ENCODE data around the gene CLDN16.

CLDN16 gene

GRCh38 chr3:190426806-190427507, 39.0 kb downstream of the CLDN16 start:
- no peak overlapping the region for H3K27ac ChIP-seq (ENCODE audit: low read depth, low read length)
- no peaks in the 10 kb centered on the region for H3K36me3 ChIP-seq (ENCODE audit: control insufficient read depth, insufficient read depth, low read length)
- H3K4me1 ChIP-seq (ENCODE audit: control insufficient read depth, insufficient read depth, low read length): no peaks in the 10 kb centered on the region
- no peak overlapping the region for H3K4me3 ChIP-seq (ENCODE audit: low read length)
- H3K9ac ChIP-seq (ENCODE audit: low read length): no peak overlapping the region
- H3K27me3 ChIP-seq (ENCODE audit: control insufficient read depth, insufficient read depth, low read length): no peaks in the 10 kb centered on the region

DNA sequence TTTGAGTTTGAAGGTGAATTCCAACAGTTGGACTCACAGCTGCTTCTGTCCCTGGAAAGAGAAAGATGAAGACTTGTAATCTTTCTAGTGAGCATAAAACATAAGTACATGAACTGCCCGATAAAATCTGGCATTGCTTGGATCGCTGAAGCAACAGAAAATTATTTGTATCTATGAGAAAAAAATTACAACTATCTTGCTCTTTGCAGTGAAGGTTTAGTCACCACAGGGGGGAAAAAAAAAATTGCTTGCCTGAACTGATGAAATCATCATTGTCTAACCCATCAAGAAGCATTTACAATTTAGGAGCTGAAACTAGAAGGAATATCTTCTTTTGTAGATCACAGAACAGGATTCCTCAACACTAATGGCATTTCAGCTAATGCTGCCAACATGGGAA, 41.7 kb downstream of the CLDN16 start:
- no peak overlapping the region for H3K9ac ChIP-seq (ENCODE audit: low read length)
- H3K36me3 ChIP-seq (ENCODE audit: control insufficient read depth, insufficient read depth, low read length): no peaks in the 10 kb centered on the region
- H3K4me3 ChIP-seq (ENCODE audit: low read length): no peak overlapping the region

GRCh38 chr3:190430906-190431305, 42.9 kb downstream of the CLDN16 start:
- Histone ChIP-seq H3K4me3 (ENCODE audit: low read length) (no peak overlapping the region), H3K4me1 (ENCODE audit: control insufficient read depth, insufficient read depth, low read length) (no peaks in the 10 kb centered on the region), H3K27ac (ENCODE audit: low read depth, low read length) (no peak overlapping the region), H3K27me3 (ENCODE audit: control insufficient read depth, insufficient read depth, low read length) (no peaks in the 10 kb centered on the region), H3K9ac (ENCODE audit: low read length) (no peak overlapping the region), H3K36me3 (ENCODE audit: control insufficient read depth, insufficient read depth, low read length) (no peaks in the 10 kb centered on the region)

More for the DNA sequence above, 41.7 kb downstream of the CLDN16 start:
- Histone ChIP-seq H3K27ac (ENCODE audit: low read depth, low read length) (no peak overlapping the region), H3K4me1 (ENCODE audit: control insufficient read depth, insufficient read depth, low read length) (no peaks in the 10 kb centered on the region), H3K27me3 (ENCODE audit: control insufficient read depth, insufficient read depth, low read length) (no peaks in the 10 kb centered on the region)

DNA sequence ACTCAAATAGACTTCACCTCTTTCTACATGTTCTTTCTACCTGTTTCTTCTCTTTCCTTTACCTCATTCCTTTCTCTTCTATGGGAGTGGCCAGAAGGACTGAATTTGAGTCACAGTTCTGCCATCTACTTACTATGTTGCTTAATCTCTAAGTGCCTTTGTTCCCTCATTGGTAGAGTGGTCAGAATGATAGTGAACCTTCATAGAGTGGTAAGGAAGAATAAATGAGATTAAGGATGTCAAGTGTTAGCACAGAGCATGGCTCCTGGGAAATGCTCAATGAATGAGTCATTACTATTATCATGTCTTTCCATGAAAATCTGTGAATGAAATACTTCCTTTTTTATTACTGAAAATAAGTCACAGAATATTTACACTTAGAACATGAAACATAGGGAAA, 44.3 kb downstream of the CLDN16 start:
- no peaks in the 10 kb centered on the region for H3K4me1 ChIP-seq (ENCODE audit: control insufficient read depth, insufficient read depth, low read length)
- H3K27ac ChIP-seq (ENCODE audit: low read depth, low read length): no peak overlapping the region
- no peak overlapping the region for H3K4me3 ChIP-seq (ENCODE audit: low read length)
- H3K27me3 ChIP-seq (ENCODE audit: control insufficient read depth, insufficient read depth, low read length): no peaks in the 10 kb centered on the region
- H3K9ac ChIP-seq (ENCODE audit: low read length): no peak overlapping the region
- H3K36me3 ChIP-seq (ENCODE audit: control insufficient read depth, insufficient read depth, low read length): no peaks in the 10 kb centered on the region

- Histone ChIP-seq H3K4me1 (ENCODE audit: control insufficient read depth, insufficient read depth, low read length) (no peaks in the 10 kb centered on the region), H3K4me3 (ENCODE audit: low read length) (no peak overlapping the region), H3K9ac (ENCODE audit: low read length) (no peak overlapping the region), H3K27ac (ENCODE audit: low read depth, low read length) (no peak overlapping the region), H3K27me3 (ENCODE audit: control insufficient read depth, insufficient read depth, low read length) (no peaks in the 10 kb centered on the region), H3K36me3 (ENCODE audit: control insufficient read depth, insufficient read depth, low read length) (no peaks in the 10 kb centered on the region)
These were observed 45.7 kb downstream of the CLDN16 start for GRCh38 chr3:190433626-190434025.

- Histone ChIP-seq H3K4me1 (ENCODE audit: control insufficient read depth, insufficient read depth, low read length) (no peaks in the 10 kb centered on the region), H3K9ac (ENCODE audit: low read length) (no peak overlapping the region), H3K27me3 (ENCODE audit: control insufficient read depth, insufficient read depth, low read length) (no peaks in the 10 kb centered on the region), H3K36me3 (ENCODE audit: control insufficient read depth, insufficient read depth, low read length) (no peaks in the 10 kb centered on the region), H3K27ac (ENCODE audit: low read depth, low read length) (no peak overlapping the region), H3K4me3 (ENCODE audit: low read length) (no peak overlapping the region)
These were observed 47.7 kb downstream of the CLDN16 start for GRCh38 chr3:190435618-190436017.

- Histone ChIP-seq H3K27me3 (ENCODE audit: control insufficient read depth, insufficient read depth, low read length) (no peaks in the 10 kb centered on the region), H3K36me3 (ENCODE audit: control insufficient read depth, insufficient read depth, low read length) (no peaks in the 10 kb centered on the region), H3K9ac (ENCODE audit: low read length) (no peak overlapping the region), H3K4me1 (ENCODE audit: control insufficient read depth, insufficient read depth, low read length) (no peaks in the 10 kb centered on the region), H3K27ac (ENCODE audit: low read depth, low read length) (no peak overlapping the region), H3K4me3 (ENCODE audit: low read length) (no peak overlapping the region)
These were observed 48.4 kb downstream of the CLDN16 start for GRCh38 chr3:190436331-190436730.

- no peak overlapping the region for H3K4me3 ChIP-seq (ENCODE audit: low read length)
- no peaks in the 10 kb centered on the region for H3K27me3 ChIP-seq (ENCODE audit: control insufficient read depth, insufficient read depth, low read length)
- no peaks in the 10 kb centered on the region for H3K4me1 ChIP-seq (ENCODE audit: control insufficient read depth, insufficient read depth, low read length)
- no peaks in the 10 kb centered on the region for H3K36me3 ChIP-seq (ENCODE audit: control insufficient read depth, insufficient read depth, low read length)
- no peak overlapping the region for H3K27ac ChIP-seq (ENCODE audit: low read depth, low read length)
- H3K9ac ChIP-seq (ENCODE audit: low read length): no peak overlapping the region
These were observed 54.3 kb downstream of the CLDN16 start for GRCh38 chr3:190442240-190442639.

DNA sequence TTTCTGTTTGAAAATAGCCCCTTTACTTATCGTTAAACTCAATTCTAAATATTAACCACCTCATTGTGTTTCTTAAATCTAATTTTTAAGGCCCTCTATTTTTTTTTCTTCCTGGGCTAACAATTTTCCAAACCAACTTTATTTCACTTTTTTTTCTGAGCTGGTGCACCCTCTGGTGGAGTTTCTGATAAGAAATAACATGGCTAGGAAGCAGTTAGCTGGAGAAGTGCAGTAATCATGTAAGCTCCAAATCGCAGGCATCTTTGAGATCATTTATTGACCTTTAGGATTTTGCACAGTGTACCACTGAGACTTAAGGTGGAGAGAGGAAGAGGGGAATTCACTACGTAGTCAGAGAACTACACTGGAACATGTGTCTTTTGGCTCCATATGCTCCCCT, 55.3 kb downstream of the CLDN16 start:
- Histone ChIP-seq H3K27me3 (ENCODE audit: control insufficient read depth, insufficient read depth, low read length) (no peaks in the 10 kb centered on the region), H3K9ac (ENCODE audit: low read length) (no peak overlapping the region), H3K4me3 (ENCODE audit: low read length) (no peak overlapping the region), H3K36me3 (ENCODE audit: control insufficient read depth, insufficient read depth, low read length) (no peaks in the 10 kb centered on the region), H3K4me1 (ENCODE audit: control insufficient read depth, insufficient read depth, low read length) (no peaks in the 10 kb centered on the region), H3K27ac (ENCODE audit: low read depth, low read length) (no peak overlapping the region)

DNA sequence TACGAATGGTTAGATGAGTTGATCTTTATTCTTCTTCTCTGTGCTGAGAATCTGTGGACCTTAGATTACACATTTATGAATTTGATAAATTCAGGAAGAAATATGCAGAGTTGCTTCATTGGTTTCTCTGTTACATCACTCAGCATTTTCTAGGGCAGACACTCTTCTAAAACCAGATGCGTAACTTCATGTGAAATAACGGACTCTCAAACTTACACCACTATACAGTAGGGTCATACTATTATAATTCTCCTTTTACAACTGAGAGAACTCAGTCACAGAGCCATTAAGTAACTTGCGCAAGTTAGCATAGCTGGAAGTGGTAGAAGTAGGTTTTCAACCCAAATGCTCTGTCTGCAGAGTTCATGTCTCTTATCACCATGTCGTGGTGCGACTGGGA, 56.0 kb downstream of the CLDN16 start:
- Histone ChIP-seq H3K27me3 (ENCODE audit: control insufficient read depth, insufficient read depth, low read length) (no peaks in the 10 kb centered on the region), H3K36me3 (ENCODE audit: control insufficient read depth, insufficient read depth, low read length) (no peaks in the 10 kb centered on the region), H3K27ac (ENCODE audit: low read depth, low read length) (no peak overlapping the region), H3K4me1 (ENCODE audit: control insufficient read depth, insufficient read depth, low read length) (no peaks in the 10 kb centered on the region), H3K9ac (ENCODE audit: low read length) (no peak overlapping the region), H3K4me3 (ENCODE audit: low read length) (no peak overlapping the region)

- no peaks in the 10 kb centered on the region for H3K4me1 ChIP-seq (ENCODE audit: control insufficient read depth, insufficient read depth, low read length)
- H3K27me3 ChIP-seq (ENCODE audit: control insufficient read depth, insufficient read depth, low read length): no peaks in the 10 kb centered on the region
- no peaks in the 10 kb centered on the region for H3K36me3 ChIP-seq (ENCODE audit: control insufficient read depth, insufficient read depth, low read length)
- H3K27ac ChIP-seq (ENCODE audit: low read depth, low read length): no peak overlapping the region
- no peak overlapping the region for H3K4me3 ChIP-seq (ENCODE audit: low read length)
- no peak overlapping the region for H3K9ac ChIP-seq (ENCODE audit: low read length)
These were observed 56.7 kb downstream of the CLDN16 start for GRCh38 chr3:190444576-190445145.

DNA sequence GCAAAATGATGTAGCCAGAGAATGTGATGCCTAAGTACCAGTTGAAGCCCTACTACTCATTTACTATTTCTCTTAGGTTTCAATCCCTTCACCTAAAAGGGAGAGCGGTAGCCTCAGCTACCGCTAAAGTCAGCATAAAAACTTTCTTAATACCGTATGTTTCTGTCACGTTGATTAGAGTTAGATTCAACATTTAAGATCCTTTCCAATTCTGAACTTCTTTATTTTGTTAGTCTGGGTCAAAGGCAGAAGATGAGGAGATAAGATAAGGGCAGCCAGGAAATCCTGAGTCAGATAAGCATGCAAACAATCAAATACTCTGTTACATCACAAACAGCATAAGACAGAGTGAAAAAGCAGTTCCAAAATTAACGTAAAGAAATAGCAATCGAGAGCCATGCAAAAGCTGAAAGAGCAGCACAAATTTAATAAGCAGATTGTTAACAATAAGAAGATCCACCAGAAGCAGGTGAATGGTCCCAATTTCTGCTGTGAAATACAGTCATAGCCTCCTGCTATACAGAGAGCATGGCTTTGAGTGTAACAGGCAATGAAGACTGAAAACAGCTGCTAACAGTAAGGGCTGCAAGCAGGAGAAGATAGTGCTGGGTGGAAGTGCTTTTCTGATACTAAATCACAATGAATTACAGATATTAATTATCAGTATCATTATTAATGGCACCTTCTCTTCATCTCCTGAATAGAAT, 58.8 kb downstream of the CLDN16 start:
- no peaks in the 10 kb centered on the region for H3K4me1 ChIP-seq (ENCODE audit: control insufficient read depth, insufficient read depth, low read length)
- H3K9ac ChIP-seq (ENCODE audit: low read length): no peak overlapping the region
- no peaks in the 10 kb centered on the region for H3K36me3 ChIP-seq (ENCODE audit: control insufficient read depth, insufficient read depth, low read length)
- H3K27me3 ChIP-seq (ENCODE audit: control insufficient read depth, insufficient read depth, low read length): no peaks in the 10 kb centered on the region
- H3K27ac ChIP-seq (ENCODE audit: low read depth, low read length): no peak overlapping the region
- no peak overlapping the region for H3K4me3 ChIP-seq (ENCODE audit: low read length)

DNA sequence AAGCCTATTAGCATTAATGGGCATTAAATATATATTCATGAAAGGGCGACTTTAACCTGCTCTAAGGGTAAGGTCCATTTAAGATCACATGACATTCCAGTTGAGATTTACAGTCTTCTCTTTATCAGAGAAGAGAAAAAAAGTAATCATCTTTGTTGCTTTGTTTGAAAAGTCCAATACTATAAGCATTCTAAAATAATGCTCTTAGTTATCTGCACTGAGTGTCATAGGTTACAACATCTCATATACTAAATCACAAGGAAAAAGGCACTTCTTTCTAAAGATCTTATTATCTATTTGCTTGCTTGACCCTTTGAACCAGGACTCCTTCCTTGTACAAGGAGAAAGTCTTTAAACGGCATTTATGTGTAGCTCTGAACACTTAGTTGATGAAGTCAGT, 60.3 kb downstream of the CLDN16 start:
- Histone ChIP-seq H3K4me3 (ENCODE audit: low read length) (no peak overlapping the region), H3K36me3 (ENCODE audit: control insufficient read depth, insufficient read depth, low read length) (no peaks in the 10 kb centered on the region), H3K4me1 (ENCODE audit: control insufficient read depth, insufficient read depth, low read length) (no peaks in the 10 kb centered on the region), H3K27me3 (ENCODE audit: control insufficient read depth, insufficient read depth, low read length) (no peaks in the 10 kb centered on the region), H3K9ac (ENCODE audit: low read length) (no peak overlapping the region), H3K27ac (ENCODE audit: low read depth, low read length) (no peak overlapping the region)
